Mesodermal cell (in vitro differentiated cells): Measurements from ENCODE around the gene TAF1A.

Experiments used
- H3K27ac ChIP-seq: 2 replicates; pipeline ENCODE4 v1.7.0; 2013; ENCODE audit warnings: mild to moderate bottlenecking, low read depth, low read length, moderate library complexity; ENCODE audit not compliant: severe bottlenecking
- H3K36me3 ChIP-seq: 2 replicates; pipeline ENCODE4 v1.7.1; 2013; ENCODE audit warnings: mild to moderate bottlenecking, low read length, moderate library complexity; ENCODE audit not compliant: control insufficient read depth, insufficient read depth
- H3K4me1 ChIP-seq: one replicate; pipeline ENCODE4 v1.7.1; 2013; ENCODE audit warnings: mild to moderate bottlenecking, low read length; ENCODE audit not compliant: insufficient read depth, control insufficient read depth, poor library complexity, severe bottlenecking
- H3K4me3 ChIP-seq: 2 replicates; pipeline ENCODE4 v1.7.0; 2013; ENCODE audit warnings: low read length, control low read depth, mild to moderate bottlenecking; ENCODE audit not compliant: insufficient read depth, poor library complexity, severe bottlenecking; ENCODE audit errors: extremely low read depth
- H3K9me3 ChIP-seq: 2 replicates; pipeline ENCODE4 v1.7.1; 2013; ENCODE audit warnings: mild to moderate bottlenecking, low read length, moderate library complexity; ENCODE audit not compliant: control insufficient read depth
- WGBS, 2 experiments: methylation state at CpG; one replicate each; pipeline ENCODE4 v1.1.5; 2013; ENCODE audit warnings: missing lambda C conversion rate in 2 of 2; ENCODE audit not compliant: insufficient coverage in 2 of 2; 5-methylcytosine and 5-hydroxymethylcytosine counted together

Gene TAF1A

DNA sequence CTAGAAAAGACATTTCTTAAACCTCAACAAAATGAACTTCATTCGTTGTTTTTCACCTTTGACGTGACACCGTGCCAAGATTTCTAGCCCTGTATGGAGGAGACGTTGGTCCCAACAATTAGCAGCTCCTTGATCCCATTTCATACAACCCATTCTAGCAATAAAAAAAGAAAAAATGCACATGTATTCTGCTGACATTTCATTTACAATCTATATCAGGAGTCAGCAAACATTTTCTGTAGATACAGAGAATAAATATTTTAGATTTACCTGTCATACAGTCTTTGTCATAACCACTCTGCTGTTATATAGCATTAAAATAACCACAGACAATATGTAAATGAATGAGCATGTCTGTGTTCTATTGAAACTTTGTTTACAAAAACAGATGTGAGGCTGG is 7.0 kb upstream of the TAF1A start:
- no peaks in the 10 kb centered on the region for H3K4me1 ChIP-seq
- 86 to 97% methylated on average over 4 of the region's 4 CpGs for WGBS, 2 experiments
- H3K9me3 ChIP-seq: no peaks in the 10 kb centered on the region
- H3K27ac ChIP-seq: no peak overlapping the region
- H3K36me3 ChIP-seq: no peaks in the 10 kb centered on the region
- H3K4me3 ChIP-seq: no peak overlapping the region

DNA sequence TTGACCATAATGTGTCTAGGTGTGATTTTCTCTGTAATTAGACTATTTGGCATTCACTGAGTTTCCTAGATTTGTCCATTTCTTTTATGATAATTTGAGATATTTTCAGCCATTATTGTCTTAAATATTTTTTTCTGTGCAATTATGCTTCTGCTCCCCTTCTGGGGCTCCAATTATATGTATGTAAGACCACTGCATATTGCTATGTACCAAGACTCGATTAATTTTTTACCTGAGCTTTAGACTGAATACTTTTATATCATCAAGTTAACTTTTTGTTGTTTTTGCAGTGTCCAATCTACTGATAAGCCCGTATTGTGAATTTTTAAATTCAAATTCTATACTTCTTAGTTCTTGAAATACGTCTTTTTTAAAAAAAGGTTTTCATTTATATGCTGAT is 5.1 kb upstream of the TAF1A start:
- H3K27ac ChIP-seq: no peak overlapping the region
- no CpG with 5 or more reads among the region's 3 CpGs for WGBS, 2 experiments

DNA sequence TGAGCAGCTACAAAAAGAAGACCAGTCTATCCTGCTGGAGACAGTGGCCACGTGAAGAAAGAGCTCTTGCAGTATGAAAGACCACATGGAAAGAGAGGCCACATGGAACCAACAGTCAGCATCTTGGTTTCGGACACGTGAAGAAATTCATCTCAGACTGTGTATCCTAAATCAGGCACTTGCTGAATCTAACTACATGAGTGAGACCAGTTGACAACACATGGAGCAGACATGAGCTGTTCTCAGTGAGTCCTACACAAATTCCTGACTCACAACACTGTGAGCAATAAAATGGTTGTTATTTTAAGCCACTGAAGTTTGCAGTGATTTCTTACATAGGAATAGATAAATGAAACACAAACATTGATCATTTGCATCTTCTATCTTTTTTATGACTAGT is 2.4 kb upstream of the TAF1A start:
- H3K4me3 ChIP-seq: no peak overlapping the region
- no peaks in the 10 kb centered on the region for H3K4me1 ChIP-seq
- no peaks in the 10 kb centered on the region for H3K9me3 ChIP-seq
- H3K27ac ChIP-seq: no peak overlapping the region
- peaks cover 11% of the 10 kb centered on the region for H3K36me3 ChIP-seq
- 76 to 100% methylated on average over 3 of the region's 3 CpGs for WGBS, 2 experiments

More for the DNA sequence above, 5.1 kb upstream of the TAF1A start:
- Histone ChIP-seq H3K4me3 (no peak overlapping the region), H3K4me1 (no peaks in the 10 kb centered on the region), H3K36me3 (no peaks in the 10 kb centered on the region), H3K9me3 (no peaks in the 10 kb centered on the region)

DNA sequence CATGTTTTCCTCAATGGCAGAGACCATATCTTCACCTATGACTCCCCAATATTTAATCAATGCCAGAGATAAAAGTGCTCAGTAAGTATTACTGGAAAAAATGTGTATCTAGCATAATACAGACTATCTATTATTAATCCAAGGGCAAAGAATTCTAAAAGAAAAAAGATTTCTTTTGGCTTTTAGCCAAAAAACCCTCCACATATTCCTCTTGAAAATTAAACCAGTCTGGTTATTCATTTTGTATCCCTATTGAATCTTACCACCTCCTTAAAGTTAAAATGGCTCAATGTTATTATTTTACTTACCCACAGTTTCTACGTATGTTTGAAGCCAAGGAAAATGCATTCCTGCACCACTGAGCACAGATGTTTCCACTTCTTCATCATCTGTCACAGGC is 1.6 kb downstream of the TAF1A start:
- H3K4me3 ChIP-seq: no peak overlapping the region
- H3K9me3 ChIP-seq: no peaks in the 10 kb centered on the region
- 78 to 88% methylated on average over 1 of the region's 1 CpG for WGBS, 2 experiments
- H3K4me1 ChIP-seq: no peaks in the 10 kb centered on the region
- peaks cover 37% of the 10 kb centered on the region for H3K36me3 ChIP-seq
- H3K27ac ChIP-seq: no peak overlapping the region

DNA sequence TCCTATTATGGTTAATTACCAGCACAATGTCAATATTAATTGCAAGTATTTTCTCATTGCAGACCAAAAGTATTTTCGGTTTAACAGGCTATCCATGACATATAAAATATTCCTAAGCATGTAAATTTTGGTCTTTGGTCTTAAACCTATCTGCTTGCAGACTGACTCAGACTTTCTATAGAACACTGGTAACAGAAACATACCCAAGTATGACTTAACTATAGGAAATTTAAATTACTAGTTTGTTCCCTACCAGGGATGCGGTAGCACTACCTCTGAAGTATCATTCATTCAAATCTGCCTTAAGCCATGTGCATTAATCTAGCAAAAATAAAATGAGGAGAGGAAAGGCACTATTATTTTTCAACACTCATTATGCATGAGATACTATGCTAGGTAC is 2.9 kb downstream of the TAF1A start:
- Histone ChIP-seq H3K4me3 (no peak overlapping the region), H3K4me1 (peaks cover 6% of the 10 kb centered on the region), H3K36me3 (peaks cover 49% of the 10 kb centered on the region), H3K9me3 (no peaks in the 10 kb centered on the region), H3K27ac (no peak overlapping the region)
- no CpG with 5 or more reads among the region's 2 CpGs for WGBS, 2 experiments

DNA sequence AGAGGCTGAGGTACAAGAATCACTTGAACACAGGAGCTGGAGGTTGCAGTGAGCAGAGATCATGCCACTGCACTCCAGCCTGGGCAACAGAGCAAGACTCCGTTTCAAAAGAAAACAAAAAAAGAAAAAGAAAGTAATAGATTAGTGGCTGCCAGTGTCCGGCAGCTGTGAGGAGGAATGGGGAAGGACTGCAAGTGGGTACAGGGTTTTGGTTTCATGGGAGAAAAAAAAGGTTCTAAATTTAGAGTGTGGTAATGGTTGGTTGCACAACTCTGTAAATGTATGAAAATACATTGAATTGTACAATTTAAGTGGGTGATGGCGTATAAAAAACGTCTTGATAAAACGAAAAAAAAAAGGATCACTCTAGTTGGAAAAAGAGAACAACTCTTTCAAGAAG is 6.7 kb downstream of the TAF1A start:
- Histone ChIP-seq H3K9me3 (no peaks in the 10 kb centered on the region), H3K27ac (no peak overlapping the region), H3K4me3 (no peak overlapping the region), H3K36me3 (peaks cover 59% of the 10 kb centered on the region), H3K4me1 (peaks cover 6% of the 10 kb centered on the region)
- 91 to 94% methylated on average over 5 of the region's 5 CpGs for WGBS, 2 experiments

DNA sequence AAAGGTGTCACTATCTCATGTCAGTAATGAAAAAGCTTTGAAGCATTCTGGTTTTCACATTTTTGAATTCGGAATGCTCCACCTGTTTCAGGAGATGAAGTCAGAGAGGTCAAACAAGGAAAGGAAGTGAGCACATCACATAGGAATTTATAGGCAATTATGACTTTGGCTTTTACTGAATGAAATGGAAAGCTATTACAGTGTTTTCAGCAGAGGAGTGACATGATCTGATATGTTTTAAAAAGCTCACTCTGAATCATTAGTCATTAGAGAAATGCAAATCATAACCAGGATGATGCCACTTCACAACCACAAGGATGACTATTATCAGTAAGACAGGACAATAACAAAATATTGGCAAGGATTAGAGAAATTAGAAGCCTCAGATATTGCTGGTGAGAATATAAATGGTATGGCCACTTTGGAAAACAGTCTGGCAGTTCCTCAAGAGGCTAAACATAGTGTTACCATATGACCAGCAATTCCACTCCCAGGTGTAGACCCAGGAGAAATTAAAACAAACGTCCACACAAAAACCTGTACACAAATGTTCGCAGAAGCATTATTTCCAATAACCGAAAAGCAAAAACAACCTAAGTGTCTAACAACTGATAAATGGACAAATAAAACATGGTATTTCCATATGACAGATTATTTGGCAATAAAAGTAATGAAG is 7.5 kb downstream of the TAF1A start:
- no peaks in the 10 kb centered on the region for H3K9me3 ChIP-seq
- H3K4me3 ChIP-seq: no peak overlapping the region
- H3K36me3 ChIP-seq: peaks cover 51% of the 10 kb centered on the region
- peaks cover 6% of the 10 kb centered on the region for H3K4me1 ChIP-seq
- WGBS, 2 experiments: 100% methylated on average over 1 of the region's 4 CpGs
- no peak overlapping the region for H3K27ac ChIP-seq

DNA sequence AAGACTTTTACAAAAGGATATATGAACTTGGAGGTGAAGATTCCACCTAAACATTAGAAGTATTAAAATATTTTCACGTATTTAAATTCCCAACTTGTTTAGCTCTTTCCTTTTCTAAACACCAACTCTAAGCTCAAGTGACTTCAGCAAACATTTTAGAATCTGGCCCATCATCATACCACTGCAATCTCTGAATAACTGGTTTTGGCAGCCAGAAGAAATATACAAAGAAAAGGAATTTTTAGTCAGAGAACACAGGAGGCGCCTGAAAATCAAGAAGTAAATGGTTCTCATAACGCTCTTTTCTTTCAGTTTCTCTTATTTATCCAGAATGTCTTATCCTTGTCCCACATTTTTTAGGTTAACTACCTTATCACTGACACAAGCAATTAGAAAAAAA is 10.4 kb downstream of the TAF1A start:
- no peaks in the 10 kb centered on the region for H3K9me3 ChIP-seq
- H3K27ac ChIP-seq: no peak overlapping the region
- H3K4me1 ChIP-seq: peaks cover 6% of the 10 kb centered on the region
- WGBS, 2 experiments: 91 to 94% methylated on average over 1 to 2 of the region's 3 CpGs
- H3K36me3 ChIP-seq: peaks cover 44% of the 10 kb centered on the region
- no peak overlapping the region for H3K4me3 ChIP-seq

DNA sequence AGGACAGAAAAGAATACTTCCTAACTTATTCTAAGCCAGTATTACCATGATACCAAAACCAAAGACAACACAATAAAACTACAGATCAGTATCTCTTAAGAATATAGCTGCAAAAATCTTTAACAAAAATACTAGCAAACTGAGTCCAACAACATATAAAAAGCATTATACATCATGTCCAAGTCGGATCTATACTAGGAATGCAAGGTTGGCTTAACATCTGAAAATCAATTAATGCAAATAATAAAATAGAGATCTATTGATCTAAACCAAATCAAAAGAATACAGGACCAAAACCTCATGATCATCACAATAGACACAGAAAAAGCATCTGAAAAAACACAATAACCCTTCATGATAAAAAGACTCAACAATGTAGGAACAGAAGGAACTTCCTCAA is 18.9 kb downstream of the TAF1A start:
- Histone ChIP-seq H3K4me1 (no peaks in the 10 kb centered on the region), H3K27ac (no peak overlapping the region), H3K9me3 (peaks cover 11% of the 10 kb centered on the region), H3K4me3 (no peak overlapping the region), H3K36me3 (peaks cover 57% of the 10 kb centered on the region)
- no CpG with 5 or more reads among the region's 1 CpG for WGBS, 2 experiments

DNA sequence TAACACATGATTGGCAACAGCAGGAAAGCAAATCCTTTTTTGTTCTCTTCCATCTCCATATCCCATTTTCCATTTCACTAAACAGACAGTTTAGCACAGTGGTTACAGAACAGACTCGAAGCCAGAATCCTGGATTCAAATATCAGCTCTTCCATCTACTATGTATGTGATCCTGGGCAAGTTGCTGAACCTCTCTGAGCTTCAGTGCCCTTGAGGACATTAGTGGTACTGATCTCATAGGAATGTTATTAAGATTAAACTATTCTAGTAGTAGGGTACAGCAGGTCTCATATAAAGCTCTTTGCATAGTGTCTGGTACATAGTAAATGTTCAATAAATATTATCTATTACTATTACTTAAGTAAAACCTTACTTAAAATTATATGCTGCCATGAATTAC is 28.1 kb downstream of the TAF1A start:
- Histone ChIP-seq H3K36me3 (peaks cover 47% of the 10 kb centered on the region), H3K27ac (no peak overlapping the region), H3K4me3 (no peak overlapping the region), H3K9me3 (no peaks in the 10 kb centered on the region), H3K4me1 (no peaks in the 10 kb centered on the region)
- WGBS, 2 experiments: 80 to 100% methylated on average over 1 of the region's 1 CpG

DNA sequence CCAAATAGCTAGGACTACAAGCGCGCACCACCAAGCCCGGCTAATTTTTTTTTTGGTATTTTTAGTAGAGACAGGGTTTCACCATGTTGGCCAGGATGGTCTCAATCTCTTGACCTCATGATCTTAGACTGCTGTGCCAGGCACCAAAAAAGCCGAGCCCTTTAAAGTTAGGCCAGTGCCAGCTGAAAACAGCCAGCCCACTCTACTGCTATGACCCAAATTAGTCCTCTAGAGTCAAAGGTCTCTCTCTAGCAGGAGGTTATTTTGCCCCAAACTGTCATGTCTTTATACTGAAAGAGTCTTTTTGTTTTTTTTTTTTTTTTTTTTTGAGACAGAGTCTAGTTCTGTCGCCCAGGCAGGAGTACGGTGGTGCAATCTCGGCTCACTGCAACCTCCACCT is 32.2 kb downstream of the TAF1A start:
- no peak overlapping the region for H3K4me3 ChIP-seq
- WGBS, 2 experiments: 87 to 97% methylated on average over 3 to 7 of the region's 7 CpGs
- no peaks in the 10 kb centered on the region for H3K9me3 ChIP-seq
- H3K36me3 ChIP-seq: peaks cover 49% of the 10 kb centered on the region
- H3K4me1 ChIP-seq: no peaks in the 10 kb centered on the region
- H3K27ac ChIP-seq: no peak overlapping the region
